HEK293 (cell line): ENCODE results near the gene TPGS1.

Source experiments
- CTCF ChIA-PET: fragments of 350-600 bp; formaldehyde crosslinking; extraction: SDS; loops from one replicate; lab custom pipeline; 2021; ENCODE audit warnings: antibody characterized with exemption; lab: Yijun Ruan, JAX
- POLR2A ChIA-PET: fragments of 300-600 bp; formaldehyde crosslinking; extraction: SDS; loops from one replicate; lab custom pipeline; 2020; ENCODE audit warnings: antibody characterized with exemption, inconsistent platforms; lab: Yijun Ruan, JAX
- H3K27ac ChIP-seq: fragments of 200-500 bp; sonication (Bioruptor generic); 2 replicates; pipeline ENCODE4 v1.5.1; 2014; ENCODE audit warnings: low read depth, low read length, control low read depth, inconsistent platforms; ENCODE audit errors: extremely low read depth
- H3K36me3 ChIP-seq, 2 experiments: fragments of 200-500 bp in 1 of 2; sonication (Bioruptor generic) in 1 of 2; 1 replicate in 1 of 2; 2 replicates in 1 of 2; pipeline ENCODE4 v1.5.1; 2014 to 2017; ENCODE audit warnings: inconsistent platforms in 2 of 2, low read length in 2 of 2; ENCODE audit not compliant: control insufficient read depth in 2 of 2, insufficient read depth in 1 of 2
- H3K4me1 ChIP-seq: fragments of 200-500 bp; sonication (Bioruptor generic); 2 replicates; pipeline ENCODE4 v1.5.1; 2014; ENCODE audit warnings: mild to moderate bottlenecking, low read length, inconsistent platforms; ENCODE audit not compliant: control insufficient read depth, insufficient read depth
- H3K4me3 ChIP-seq: 2 replicates; pipeline ENCODE4 v1.5.1; 2011; ENCODE audit warnings: low read depth, mild to moderate bottlenecking, control low read depth, low read length, moderate library complexity
- H3K9me3 ChIP-seq: fragments of 200-500 bp; sonication (Bioruptor generic); 2 replicates; pipeline ENCODE4 v1.5.1; 2014; ENCODE audit warnings: low read depth, low read length, inconsistent platforms; ENCODE audit not compliant: control insufficient read depth, insufficient read depth
- FEZF1 ChIP-seq: fragments of 450-650 bp; formaldehyde crosslinking; IDR thresholded peaks from 2 replicates; pipeline ENCODE4 v1.5.1; 2016; ENCODE audit warnings: missing biosample characterization, missing genetic modification characterization
- GLIS1 ChIP-seq: fragments of 450-650 bp; formaldehyde crosslinking; IDR thresholded peaks from 2 replicates; pipeline ENCODE4 v1.5.1; 2016; ENCODE audit warnings: missing biosample characterization, missing genetic modification characterization
- KLF1 ChIP-seq: fragments of 450-650 bp; formaldehyde crosslinking; IDR thresholded peaks from 2 replicates; pipeline ENCODE4 v1.5.1; 2016; ENCODE audit warnings: missing biosample characterization, missing genetic modification characterization
- KLF10 ChIP-seq: fragments of 450-650 bp; IDR thresholded peaks from 2 replicates; pipeline ENCODE4 v1.5.1; 2018; ENCODE audit warnings: missing biosample characterization, mild to moderate bottlenecking, missing genetic modification characterization
- KLF17 ChIP-seq: fragments of 450-650 bp; formaldehyde crosslinking; IDR thresholded peaks from 2 replicates; pipeline ENCODE4 v1.5.1; 2016; ENCODE audit warnings: missing biosample characterization, missing genetic modification characterization
- KLF9 ChIP-seq: fragments of 450-650 bp; formaldehyde crosslinking; IDR thresholded peaks from 2 replicates; pipeline ENCODE4 v1.5.1; 2016; ENCODE audit warnings: missing biosample characterization, missing genetic modification characterization, low read depth
- PATZ1 ChIP-seq: fragments of 450-650 bp; formaldehyde crosslinking; IDR thresholded peaks from 2 replicates; pipeline ENCODE4 v1.5.1; 2016; ENCODE audit warnings: missing biosample characterization, missing genetic modification characterization
- REPIN1 ChIP-seq: fragments of 450-650 bp; formaldehyde crosslinking; IDR thresholded peaks from 2 replicates; pipeline ENCODE4 v1.5.1; 2017; ENCODE audit warnings: missing biosample characterization, missing genetic modification characterization, low read depth
- REST ChIP-seq: fragments of 450-650 bp; formaldehyde crosslinking; IDR thresholded peaks from 2 replicates; pipeline ENCODE4 v1.5.1; 2016; ENCODE audit warnings: missing biosample characterization, missing genetic modification characterization
- SALL2 ChIP-seq: fragments of 450-650 bp; formaldehyde crosslinking; IDR thresholded peaks from 2 replicates; pipeline ENCODE4 v1.5.0; 2017; ENCODE audit warnings: missing biosample characterization, mild to moderate bottlenecking, missing genetic modification characterization, borderline replicate concordance
- WT1 ChIP-seq: fragments of 450-650 bp; formaldehyde crosslinking; IDR thresholded peaks from 2 replicates; pipeline ENCODE4 v1.5.1; 2016; ENCODE audit warnings: missing biosample characterization, missing genetic modification characterization
- ZFP37 ChIP-seq: fragments of 450-650 bp; formaldehyde crosslinking; IDR thresholded peaks from 2 replicates; pipeline ENCODE4 v1.5.1; 2016; ENCODE audit warnings: missing biosample characterization, missing genetic modification characterization
- ZNF18 ChIP-seq: fragments of 450-650 bp; formaldehyde crosslinking; IDR thresholded peaks from 2 replicates; pipeline ENCODE4 v1.5.1; 2016; ENCODE audit warnings: missing biosample characterization, missing genetic modification characterization
- ZNF26 ChIP-seq: fragments of 450-650 bp; formaldehyde crosslinking; IDR thresholded peaks from 2 replicates; pipeline ENCODE4 v1.5.1; 2016; ENCODE audit warnings: missing biosample characterization, missing genetic modification characterization
- ZNF350 ChIP-seq: fragments of 450-650 bp; formaldehyde crosslinking; IDR thresholded peaks from 2 replicates; pipeline ENCODE4 v1.5.0; 2017; ENCODE audit warnings: missing biosample characterization, mild to moderate bottlenecking, missing genetic modification characterization
- ZNF366 ChIP-seq: fragments of 450-650 bp; formaldehyde crosslinking; conservative IDR thresholded peaks from 2 replicates; pipeline ENCODE4 v1.5.1; 2016; ENCODE audit warnings: missing biosample characterization, missing genetic modification characterization
- ZNF423 ChIP-seq: fragments of 450-650 bp; formaldehyde crosslinking; IDR thresholded peaks from 2 replicates; pipeline ENCODE4 v1.5.1; 2016; ENCODE audit warnings: missing biosample characterization, missing genetic modification characterization
- ZNF830 ChIP-seq: fragments of 450-650 bp; IDR thresholded peaks from 2 replicates; pipeline ENCODE4 v1.5.0; 2018; ENCODE audit warnings: missing biosample characterization, missing genetic modification characterization, low read depth, mild to moderate bottlenecking, moderate library complexity
- ZSCAN23 ChIP-seq: fragments of 450-650 bp; formaldehyde crosslinking; IDR thresholded peaks from 2 replicates; pipeline ENCODE4 v1.5.1; 2016; ENCODE audit warnings: missing biosample characterization, missing genetic modification characterization

Gene TPGS1

GRCh38 chr19:501646-502045 is 5.7 kb upstream of the TPGS1 start:
- ChIA-PET CTCF (no interaction called here), POLR2A (no interaction called here)
- H3K36me3 ChIP-seq, result no peaks in the 10 kb centered on the region
- no peaks in the 10 kb centered on the region for H3K9me3 ChIP-seq
- no peak overlapping the region for H3K27ac ChIP-seq
- H3K4me1 ChIP-seq, result peaks cover 2% of the 10 kb centered on the region; the same call in 1 of the 2 replicates
- H3K4me3 ChIP-seq, result no peak overlapping the region
- TF ChIP-seq ZSCAN23 (tag by site-specific recombination) (no peak), ZNF26 (no peak), ZNF423 (tag by site-specific recombination) (no peak), REST (tag by site-specific recombination) (no peak), GLIS1 (tag by site-specific recombination) (peak; percentile 98), KLF1 (tag by site-specific recombination) (0 out of 2 replicates have a peak, but pooled peaks have one; percentile 10)
- TF ChIP-seq, all 188 proteins: peak for 2

GRCh38 chr19:504616-505015 is 2.7 kb upstream of the TPGS1 start:
- no peak overlapping the region for H3K27ac ChIP-seq
- no peak for TF ChIP-seq ZFP37 (tag by site-specific recombination)
- ChIA-PET CTCF (interaction anchor here (0.6 to 1.7 kb wide), 3 partner anchors 9 to 51 kb away, joined by 3 to 8 read pairs (median 4); partner anchors contain the start of genes CDC34 and MADCAM1), POLR2A (interaction anchor here (1.6 kb wide), 1 partner anchor 16 kb away, joined by 3 read pairs; no protein-coding TSS in a partner anchor)
- H3K4me3 ChIP-seq, result no peak overlapping the region
- H3K9me3 ChIP-seq, result no peaks in the 10 kb centered on the region
- peaks cover 5% of the 10 kb centered on the region; the same call in 1 of the 2 replicates for H3K4me1 ChIP-seq
- peaks cover 0 to 3% of the 10 kb centered on the region in 2 experiments; a peak in 1 of 3 replicates for H3K36me3 ChIP-seq

GRCh38 chr19:506404-507285 is 652 bp upstream of the TPGS1 start:
- peak overlapping the region; percentile 93 for H3K27ac ChIP-seq
- H3K4me1 ChIP-seq, result peaks cover 7% of the 10 kb centered on the region; the same call in 1 of the 2 replicates
- peaks cover 0 to 5% of the 10 kb centered on the region in 2 experiments; a peak in 1 of 3 replicates for H3K36me3 ChIP-seq
- H3K9me3 ChIP-seq, result no peaks in the 10 kb centered on the region
- H3K4me3 ChIP-seq, result peak overlapping the region; percentile 72
- POLR2A ChIA-PET, result interaction anchor here (0.6 to 1.8 kb wide), 8 partner anchors 12 to 48 kb away, joined by 3 to 33 read pairs (median 8); partner anchors contain the start of genes CDC34 and SHC2
- CTCF ChIA-PET, result interaction anchor here (0.6 to 1.8 kb wide), 20 partner anchors 9 to 358 kb away, joined by 3 to 16 read pairs (median 3); partner anchors contain the start of genes CDC34, MADCAM1 and SHC2
- TF ChIP-seq WT1, result no peak
- TF ChIP-seq REPIN1, result peak; percentile 40; the same call in 1 of the 2 replicates
- no peak for TF ChIP-seq ZNF350 (tag by site-specific recombination)
- TF ChIP-seq KLF10 (tag by site-specific recombination), result 0 out of 2 replicates have a peak, but pooled peaks have one; percentile 17
- TF ChIP-seq KLF9 (tag by site-specific recombination), result 0 out of 2 replicates have a peak, but pooled peaks have one; percentile 21
- no peak for TF ChIP-seq SALL2
- no peak for TF ChIP-seq ZNF366 (tag by site-specific recombination)
- TF ChIP-seq FEZF1 (tag by site-specific recombination), result peak; percentile 96
- no peak for TF ChIP-seq ZNF18 (tag by site-specific recombination)
- no peak for TF ChIP-seq ZNF830 (tag by site-specific recombination)
- peak; percentile 85 for TF ChIP-seq PATZ1 (tag by site-specific recombination)
- TF ChIP-seq KLF17 (tag by site-specific recombination), result peak; percentile 48
